Measurements from ENCODE around the gene EPB41.

EPB41 gene

DNA sequence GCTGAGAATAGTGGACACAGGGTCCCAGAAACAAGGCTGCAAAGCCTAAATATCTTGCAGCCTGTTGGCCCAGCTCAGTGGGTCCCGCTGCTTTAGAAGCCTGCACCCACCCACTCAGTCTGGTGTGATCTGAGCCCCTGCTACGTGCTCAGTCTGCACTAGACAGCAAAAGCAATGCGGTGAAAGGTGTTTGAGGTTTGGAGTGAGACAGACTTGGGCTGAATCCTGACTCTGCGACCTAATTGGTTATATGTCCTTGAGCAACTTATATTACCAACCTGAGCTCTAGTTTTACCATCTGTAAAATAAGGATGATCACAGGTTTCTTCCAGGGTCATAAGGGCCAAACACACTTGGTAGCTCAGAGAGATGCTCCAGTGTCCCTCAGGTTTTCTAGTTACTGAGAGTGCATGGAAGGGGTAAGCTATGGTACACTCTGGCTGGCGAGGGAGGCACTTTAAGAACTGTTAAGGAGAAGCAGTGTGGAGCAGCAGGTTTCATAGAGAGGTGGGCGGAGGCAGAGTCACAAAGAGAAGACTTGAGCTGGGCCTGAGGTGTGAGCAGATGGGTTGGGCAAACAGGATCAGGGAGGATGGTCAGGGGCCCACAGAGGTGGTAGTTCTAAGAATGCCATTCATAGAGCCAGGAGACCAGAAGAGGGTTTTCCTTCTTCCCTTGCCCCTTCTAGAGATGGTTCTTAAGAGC is 199.2 kb downstream of the EPB41 start:
- ChIA-PET POLR2A (ENCODE audit: low non-redundant PET) (no interaction called here), CTCF (interaction anchor here (0.7 to 0.9 kb wide), 2 partner anchors 64 to 232 kb away, joined by 3 read pairs; no protein-coding TSS in a partner anchor)

DNA sequence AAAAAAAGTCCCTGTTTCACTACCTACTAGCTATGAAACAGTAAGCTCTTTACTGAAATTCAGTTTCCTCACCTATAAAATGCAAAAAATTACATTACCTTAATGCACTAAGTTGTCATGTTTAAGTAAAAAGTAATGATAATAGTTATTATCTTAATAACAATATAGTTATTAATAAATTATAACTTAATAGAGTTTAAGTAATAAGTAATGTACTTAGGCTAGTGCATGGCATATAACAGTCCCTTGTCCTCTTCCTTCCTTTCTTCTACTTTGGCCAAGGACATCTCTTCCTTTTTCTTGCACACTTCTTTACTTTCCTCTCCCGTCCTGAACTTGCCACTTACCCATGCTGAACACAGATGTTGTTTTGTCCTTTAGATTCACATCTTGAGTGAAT is 200.3 kb downstream of the EPB41 start:
- no peak overlapping the region for H3K27ac ChIP-seq
- ChIA-PET POLR2A (ENCODE audit: low non-redundant PET) (interaction anchor here (0.7 kb wide), 1 partner anchor 9 kb away, joined by 4 read pairs; the partner anchor contains the start of gene TMEM200B), CTCF (interaction anchor here (0.9 kb wide), 1 partner anchor 233 kb away, joined by 3 read pairs; no protein-coding TSS in a partner anchor)
- DNase-seq (ENCODE audit: low spot score): no peak
- TF ChIP-seq, protein P1, sequence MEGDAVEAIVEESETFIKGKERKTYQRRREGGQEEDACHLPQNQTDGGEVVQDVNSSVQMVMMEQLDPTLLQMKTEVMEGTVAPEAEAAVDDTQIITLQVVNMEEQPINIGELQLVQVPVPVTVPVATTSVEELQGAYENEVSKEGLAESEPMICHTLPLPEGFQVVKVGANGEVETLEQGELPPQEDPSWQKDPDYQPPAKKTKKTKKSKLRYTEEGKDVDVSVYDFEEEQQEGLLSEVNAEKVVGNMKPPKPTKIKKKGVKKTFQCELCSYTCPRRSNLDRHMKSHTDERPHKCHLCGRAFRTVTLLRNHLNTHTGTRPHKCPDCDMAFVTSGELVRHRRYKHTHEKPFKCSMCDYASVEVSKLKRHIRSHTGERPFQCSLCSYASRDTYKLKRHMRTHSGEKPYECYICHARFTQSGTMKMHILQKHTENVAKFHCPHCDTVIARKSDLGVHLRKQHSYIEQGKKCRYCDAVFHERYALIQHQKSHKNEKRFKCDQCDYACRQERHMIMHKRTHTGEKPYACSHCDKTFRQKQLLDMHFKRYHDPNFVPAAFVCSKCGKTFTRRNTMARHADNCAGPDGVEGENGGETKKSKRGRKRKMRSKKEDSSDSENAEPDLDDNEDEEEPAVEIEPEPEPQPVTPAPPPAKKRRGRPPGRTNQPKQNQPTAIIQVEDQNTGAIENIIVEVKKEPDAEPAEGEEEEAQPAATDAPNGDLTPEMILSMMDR (conservative IDR thresholded peaks at IDR 0.05; ENCODE audit: low read depth): no peak

More for the DNA sequence above, 199.2 kb downstream of the EPB41 start:
- no peak for DNase-seq (ENCODE audit: low spot score)
- H3K27ac ChIP-seq: no peak overlapping the region
- TF ChIP-seq, protein P1 (conservative IDR thresholded peaks at IDR 0.05; ENCODE audit: low read depth): no peak

DNA sequence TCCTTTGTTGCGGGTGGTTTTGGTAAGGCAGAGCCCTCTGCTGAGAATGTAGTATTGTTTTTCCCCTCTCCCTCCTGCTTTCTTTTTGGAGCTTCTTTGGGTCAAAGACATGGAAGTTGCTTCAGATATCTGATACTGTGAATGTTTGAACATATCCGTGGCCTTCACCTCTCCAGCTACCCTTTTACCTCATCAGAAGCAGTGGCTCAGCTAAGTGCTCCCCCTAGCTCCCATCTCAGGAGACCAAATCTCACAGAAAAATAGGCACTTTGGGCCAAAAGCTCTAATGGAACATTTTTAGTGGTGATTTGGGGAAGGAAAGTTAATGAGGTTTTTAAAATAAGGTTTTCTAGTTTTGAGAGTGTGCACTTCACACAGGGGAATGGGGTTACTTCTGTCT is 203.0 kb downstream of the EPB41 start:
- POLR2A ChIA-PET (ENCODE audit: low non-redundant PET): no interaction called here
- TF ChIP-seq, protein P1 (conservative IDR thresholded peaks at IDR 0.05; ENCODE audit: low read depth): no peak
- CTCF ChIA-PET: interaction anchor here (0.6 kb wide), 1 partner anchor 71 kb away, joined by 5 read pairs; no protein-coding TSS in a partner anchor
- H3K27ac ChIP-seq: no peak overlapping the region
- no peak for DNase-seq (ENCODE audit: low spot score)

DNA sequence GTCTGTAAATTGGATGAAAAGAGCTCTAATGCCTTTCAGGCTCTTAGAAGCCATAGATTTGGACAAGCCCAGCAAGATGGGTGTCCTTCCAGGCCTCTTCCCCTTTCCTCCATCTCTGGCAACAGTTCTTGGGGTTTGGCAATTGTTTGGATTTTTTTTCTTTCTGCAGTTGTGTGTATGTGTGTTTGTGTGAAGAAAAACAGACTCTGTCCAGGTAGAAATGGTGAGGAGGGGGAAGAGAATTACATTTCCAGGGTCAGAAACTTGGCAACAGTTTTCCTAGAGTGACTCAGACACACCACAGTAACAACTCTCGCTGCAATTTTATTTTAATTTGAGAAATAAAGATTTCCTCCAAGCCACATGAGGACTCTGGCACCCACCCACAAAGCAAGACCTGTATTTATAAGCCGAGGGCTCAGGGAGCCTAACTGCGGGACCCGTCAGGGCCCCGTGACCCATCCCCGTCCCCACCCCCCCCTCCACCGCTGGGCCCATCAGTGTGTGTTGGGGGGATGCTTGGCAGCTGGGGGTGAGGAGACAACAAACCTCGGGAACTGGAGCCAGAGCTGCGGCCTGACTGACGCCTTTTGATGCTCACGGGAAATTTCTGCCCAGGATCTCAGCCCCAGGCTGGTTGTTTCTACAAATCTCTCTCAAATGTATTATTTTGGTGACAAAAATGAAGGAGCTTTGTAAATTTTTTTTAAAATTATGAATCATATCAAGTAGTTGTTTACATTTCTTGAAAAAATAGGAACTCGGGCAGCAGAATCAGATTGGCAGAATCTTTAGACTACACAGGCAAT is 205.0 kb downstream of the EPB41 start:
- ChIA-PET POLR2A (ENCODE audit: low non-redundant PET) (interaction anchor here (0.5 kb wide), 1 partner anchor 10 kb away, joined by 3 read pairs; no protein-coding TSS in a partner anchor), CTCF (interaction anchor here (0.9 kb wide), 2 partner anchors 19 to 228 kb away, joined by 3 read pairs; no protein-coding TSS in a partner anchor)
- TF ChIP-seq, protein P1 (conservative IDR thresholded peaks at IDR 0.05; ENCODE audit: low read depth): no peak
- no peak for DNase-seq (ENCODE audit: low spot score)
- H3K27ac ChIP-seq: no peak overlapping the region

DNA sequence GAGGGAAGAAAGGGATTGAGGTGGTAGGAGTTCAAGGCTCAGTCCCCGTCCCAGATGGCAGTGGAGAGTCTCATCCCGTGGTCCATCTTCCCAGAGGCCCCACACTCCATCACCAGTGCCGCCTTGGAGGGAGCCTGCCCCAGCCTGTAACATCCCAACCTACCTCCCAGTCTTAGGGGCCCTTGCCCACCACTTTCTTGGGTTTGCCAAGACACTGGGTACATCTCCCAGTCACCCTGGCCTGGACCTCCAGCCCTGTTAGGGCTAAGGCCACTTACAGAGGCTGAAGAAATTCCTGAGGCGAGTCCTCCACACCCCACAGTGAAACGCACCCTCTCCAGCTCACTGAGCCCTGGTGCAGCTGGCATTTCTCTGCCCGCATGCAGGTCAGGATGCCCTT is 206.0 kb downstream of the EPB41 start:
- TF ChIP-seq, protein P1 (conservative IDR thresholded peaks at IDR 0.05; ENCODE audit: low read depth): no peak
- ChIA-PET POLR2A (ENCODE audit: low non-redundant PET) (no interaction called here), CTCF (no interaction called here)
- DNase-seq (ENCODE audit: low spot score): no peak
- no peak overlapping the region for H3K27ac ChIP-seq

DNA sequence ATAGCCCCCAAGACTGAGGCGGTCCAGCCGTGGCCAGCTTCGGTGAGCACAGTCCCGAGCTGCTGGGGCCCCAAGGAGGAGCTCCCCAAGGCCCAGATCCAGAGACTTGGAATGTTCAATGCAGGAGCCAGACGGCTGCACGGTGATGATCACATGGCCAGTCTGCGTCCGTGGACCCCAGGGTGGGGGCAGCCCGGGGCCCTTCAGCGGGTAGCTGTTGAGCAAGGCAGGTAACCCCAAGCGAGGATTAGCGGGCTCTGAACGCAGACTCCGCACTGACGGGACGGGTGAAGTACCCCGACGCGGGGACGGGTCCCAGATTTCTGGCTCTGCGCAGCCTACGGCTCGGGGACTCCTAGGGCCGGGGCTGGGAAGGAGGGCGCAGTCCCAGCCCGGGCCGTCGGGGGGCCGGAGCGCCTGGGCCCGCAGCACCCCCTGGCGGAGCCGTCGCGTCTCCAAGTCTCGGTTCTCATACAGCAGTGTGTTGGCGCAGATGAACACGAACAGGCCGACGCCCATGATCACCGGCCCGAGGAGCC is 206.6 kb downstream of the EPB41 start:
- no peak for DNase-seq (ENCODE audit: low spot score)
- POLR2A ChIA-PET (ENCODE audit: low non-redundant PET): interaction anchor here (0.5 kb wide), 1 partner anchor 18 kb away, joined by 11 read pairs; no protein-coding TSS in a partner anchor
- CTCF ChIA-PET: no interaction called here
- no peak overlapping the region for H3K27ac ChIP-seq
- TF ChIP-seq, protein P1 (conservative IDR thresholded peaks at IDR 0.05; ENCODE audit: low read depth): no peak

Measured in RWPE1 (cell line).